Neural progenitor cell (in vitro differentiated cells): Measurements from ENCODE around the gene NRF1. TPM values are rescaled to one million over a fixed set of nuclear protein-coding genes. Genes with fewer than 3 reads are reported as not detected.
A peak's percentile ranks its signal among the peaks of the same experiment; 100 is the strongest.

ENCODE experiments used
- DNase-seq: peaks from one replicate; pipeline ENCODE4 v3.0.0-alpha.2; 2016; ENCODE audit warnings: low spot score
- H2AFZ ChIP-seq: fragments of 200-600 bp; sonication (generic); replicated peaks from 2 replicates; pipeline ENCODE4 v1.6.1; 2016; ENCODE audit warnings: antibody characterized with exemption
- H3F3A ChIP-seq: fragments of 200-600 bp; sonication (generic); 2 replicates; pipeline ENCODE4 v1.6.1; 2016; ENCODE audit warnings: antibody characterized with exemption, low read depth
- H3K27ac ChIP-seq: fragments of 200-600 bp; sonication (generic); 2 replicates; pipeline ENCODE4 v1.5.1; 2016; ENCODE audit warnings: mild to moderate bottlenecking
- H3K27me3 ChIP-seq: fragments of 200-600 bp; sonication (generic); 2 replicates; pipeline ENCODE4 v1.6.1; 2016; ENCODE audit warnings: mild to moderate bottlenecking, moderate library complexity
- H3K36me3 ChIP-seq: fragments of 200-600 bp; sonication (generic); 2 replicates; pipeline ENCODE4 v1.5.1; 2016
- H3K4me1 ChIP-seq: fragments of 200-600 bp; sonication (generic); 2 replicates; pipeline ENCODE4 v1.6.1; 2016; ENCODE audit warnings: mixed run types
- H3K4me2 ChIP-seq: fragments of 200-600 bp; sonication (generic); 2 replicates; pipeline ENCODE4 v1.6.1; 2016
- H3K4me3 ChIP-seq: fragments of 200-600 bp; sonication (generic); 2 replicates; pipeline ENCODE4 v1.5.1; 2016
- H3K79me2 ChIP-seq: fragments of 200-600 bp; sonication (generic); 2 replicates; pipeline ENCODE4 v1.6.1; 2016; ENCODE audit warnings: low read depth
- H3K9ac ChIP-seq: fragments of 200-600 bp; sonication (generic); 2 replicates; pipeline ENCODE4 v1.6.1; 2016
- H3K9me3 ChIP-seq: fragments of 200-600 bp; sonication (generic); 2 replicates; pipeline ENCODE4 v1.5.1; 2016; ENCODE audit warnings: low read depth
- H4K20me1 ChIP-seq: fragments of 200-600 bp; sonication (generic); 2 replicates; pipeline ENCODE4 v1.6.1; 2016; ENCODE audit warnings: low read depth
- H3K27ac Mint-ChIP-seq: 3 replicates; pipeline ENCODE4 v1.8.0; 2021; ENCODE audit warnings: mixed read lengths
- H3K27me3 Mint-ChIP-seq: 2 replicates; pipeline ENCODE4 v1.8.0; 2022; ENCODE audit warnings: low read depth, mild to moderate bottlenecking, inconsistent platforms, moderate library complexity, mixed read lengths; ENCODE audit not compliant: insufficient read depth
- H3K36me3 Mint-ChIP-seq: 3 replicates; pipeline ENCODE4 v1.8.0; 2021; ENCODE audit warnings: mixed read lengths
- H3K4me1 Mint-ChIP-seq: 3 replicates; pipeline ENCODE4 v1.8.0; 2021; ENCODE audit warnings: mixed read lengths
- H3K4me3 Mint-ChIP-seq: 3 replicates; pipeline ENCODE4 v1.8.0; 2021; ENCODE audit warnings: mild to moderate bottlenecking, moderate library complexity, mixed read lengths
- H3K9me3 Mint-ChIP-seq: 3 replicates; pipeline ENCODE4 v1.8.0; 2020; ENCODE audit warnings: mixed read lengths
- EZH2 ChIP-seq: fragments of 200-600 bp; sonication (generic); IDR thresholded peaks from 2 replicates; pipeline ENCODE4 v1.6.1; 2017; ENCODE audit warnings: antibody characterized with exemption, mild to moderate bottlenecking, moderate library complexity
- EZH2phosphoT487 ChIP-seq: fragments of 200-600 bp; sonication (generic); IDR thresholded peaks from 2 replicates; pipeline ENCODE4 v1.6.1; 2017; ENCODE audit warnings: antibody characterized with exemption
- total RNA-seq: library from RNA; depleted of rRNA; stranded (reverse); fragments of >200 nt; gene quantifications from 2 replicates; pipeline ENCODE4 v1.2.3, GENCODE V29; 2015; ENCODE audit warnings: low replicate concordance
- TF ChIP-seq, protein P1 (sequence below): fragments of 200-600 bp; sonication (generic); IDR thresholded peaks from 2 replicates; pipeline ENCODE4 v1.5.1; 2017; ENCODE audit warnings: antibody characterized with exemption, mild to moderate bottlenecking

NRF1 gene
- total RNA-seq, 1 donor from 2014 or later, result 22.9 TPM

DNA sequence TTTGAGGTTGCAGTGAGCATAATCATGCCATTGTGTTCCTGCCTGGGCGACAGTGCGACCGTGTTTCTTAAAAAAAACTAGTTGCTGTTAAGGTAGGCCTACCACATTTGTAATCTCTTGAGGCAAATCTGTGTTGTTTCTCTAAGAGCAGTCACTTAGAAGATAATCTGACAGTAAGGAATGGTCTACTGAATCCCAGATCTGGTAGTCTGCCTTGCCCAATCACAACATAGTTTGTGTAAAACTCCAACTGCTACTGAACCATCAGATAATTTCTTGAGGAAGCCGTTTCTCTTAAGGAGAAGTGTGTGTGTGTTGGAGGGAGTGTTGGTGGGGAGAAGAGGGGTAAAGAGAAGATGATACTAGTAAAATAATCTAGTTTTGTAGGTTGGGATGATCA is 5.0 kb downstream of the NRF1 start:
- Histone ChIP-seq H3K36me3 (no peaks in the 10 kb centered on the region), H3K79me2 (peaks cover 97% of the 10 kb centered on the region), H3K9ac (no peak overlapping the region), H3K4me1 (peaks cover 26% of the 10 kb centered on the region), H4K20me1 (peaks cover 69% of the 10 kb centered on the region), H3K27ac (no peak overlapping the region), H3K27me3 (no peaks in the 10 kb centered on the region), H3K4me3 (no peak overlapping the region), H3K4me2 (no peak overlapping the region), H3F3A (no peaks in the 10 kb centered on the region), H2AFZ (no peak overlapping the region), H3K9me3 (no peaks in the 10 kb centered on the region)
- no peak for DNase-seq
- H3K27me3 Mint-ChIP-seq, result peaks cover 2% of the 10 kb centered on the region
- no peak overlapping the region for H3K27ac Mint-ChIP-seq
- H3K4me1 Mint-ChIP-seq, result peaks cover 25% of the 10 kb centered on the region
- H3K9me3 Mint-ChIP-seq, result peaks cover 11% of the 10 kb centered on the region
- no peak overlapping the region for H3K4me3 Mint-ChIP-seq
- TF ChIP-seq, protein P1, sequence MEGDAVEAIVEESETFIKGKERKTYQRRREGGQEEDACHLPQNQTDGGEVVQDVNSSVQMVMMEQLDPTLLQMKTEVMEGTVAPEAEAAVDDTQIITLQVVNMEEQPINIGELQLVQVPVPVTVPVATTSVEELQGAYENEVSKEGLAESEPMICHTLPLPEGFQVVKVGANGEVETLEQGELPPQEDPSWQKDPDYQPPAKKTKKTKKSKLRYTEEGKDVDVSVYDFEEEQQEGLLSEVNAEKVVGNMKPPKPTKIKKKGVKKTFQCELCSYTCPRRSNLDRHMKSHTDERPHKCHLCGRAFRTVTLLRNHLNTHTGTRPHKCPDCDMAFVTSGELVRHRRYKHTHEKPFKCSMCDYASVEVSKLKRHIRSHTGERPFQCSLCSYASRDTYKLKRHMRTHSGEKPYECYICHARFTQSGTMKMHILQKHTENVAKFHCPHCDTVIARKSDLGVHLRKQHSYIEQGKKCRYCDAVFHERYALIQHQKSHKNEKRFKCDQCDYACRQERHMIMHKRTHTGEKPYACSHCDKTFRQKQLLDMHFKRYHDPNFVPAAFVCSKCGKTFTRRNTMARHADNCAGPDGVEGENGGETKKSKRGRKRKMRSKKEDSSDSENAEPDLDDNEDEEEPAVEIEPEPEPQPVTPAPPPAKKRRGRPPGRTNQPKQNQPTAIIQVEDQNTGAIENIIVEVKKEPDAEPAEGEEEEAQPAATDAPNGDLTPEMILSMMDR, result no peak
- TF ChIP-seq EZH2 (no peak), EZH2phosphoT487 (no peak)
- H3K36me3 Mint-ChIP-seq, result peaks cover 20% of the 10 kb centered on the region

DNA sequence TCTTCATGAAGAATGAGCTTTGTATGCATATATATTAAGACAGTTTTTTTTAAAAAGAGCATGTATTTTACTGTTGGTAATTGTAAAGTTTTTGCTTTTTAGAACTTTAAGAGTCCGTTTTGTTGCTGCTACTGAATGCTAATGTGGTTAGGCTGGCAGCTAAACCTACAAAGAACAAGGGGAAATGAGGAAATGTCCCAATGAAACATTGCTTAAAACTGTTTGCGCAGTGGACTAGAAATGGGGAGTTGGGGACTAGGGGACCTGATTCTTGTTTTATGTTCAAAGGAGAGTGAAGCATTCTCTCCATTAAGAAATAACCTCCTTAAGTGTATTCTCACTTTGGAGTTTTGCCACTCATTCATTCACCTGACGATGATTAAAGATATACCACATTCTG is 5.7 kb downstream of the NRF1 start:
- H3K27ac Mint-ChIP-seq, result no peak overlapping the region
- H3K4me3 ChIP-seq, result no peak overlapping the region
- H3K27me3 ChIP-seq, result no peaks in the 10 kb centered on the region
- no peaks in the 10 kb centered on the region for H3K36me3 ChIP-seq
- peaks cover 22% of the 10 kb centered on the region for H3K36me3 Mint-ChIP-seq
- H3K27ac ChIP-seq, result no peak overlapping the region
- no peak overlapping the region for H3K9ac ChIP-seq
- H3F3A ChIP-seq, result no peaks in the 10 kb centered on the region
- H4K20me1 ChIP-seq, result peaks cover 73% of the 10 kb centered on the region
- H2AFZ ChIP-seq, result no peak overlapping the region
- H3K4me2 ChIP-seq, result no peak overlapping the region
- TF ChIP-seq EZH2, result no peak
- TF ChIP-seq EZH2phosphoT487, result no peak
- TF ChIP-seq, protein P1, result no peak
- H3K4me3 Mint-ChIP-seq, result no peak overlapping the region
- peaks cover 25% of the 10 kb centered on the region for H3K4me1 Mint-ChIP-seq
- peaks cover 100% of the 10 kb centered on the region for H3K79me2 ChIP-seq
- DNase-seq, result no peak
- H3K9me3 Mint-ChIP-seq, result peaks cover 11% of the 10 kb centered on the region
- H3K27me3 Mint-ChIP-seq, result peaks cover 2% of the 10 kb centered on the region
- H3K9me3 ChIP-seq, result no peaks in the 10 kb centered on the region
- H3K4me1 ChIP-seq, result peaks cover 26% of the 10 kb centered on the region

DNA sequence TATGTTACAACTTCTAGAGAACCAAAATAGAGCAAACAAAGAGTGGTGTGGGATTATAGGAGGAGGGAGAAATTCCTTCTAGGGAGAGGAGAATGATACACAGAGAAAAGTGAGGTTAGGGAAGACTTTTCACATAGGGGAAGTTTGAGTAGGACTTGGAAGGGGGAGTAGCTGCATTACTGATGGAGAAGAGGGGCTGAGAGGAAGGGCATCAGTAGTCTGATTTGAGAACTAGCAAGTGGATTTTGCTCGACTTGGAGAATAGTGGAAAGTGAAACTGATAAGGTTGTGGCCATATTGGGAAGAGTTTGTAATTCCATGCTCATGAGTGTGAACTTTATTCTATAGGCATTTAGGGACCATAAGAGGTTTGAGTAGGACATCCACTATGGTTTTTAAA is 6.1 kb downstream of the NRF1 start:
- H3K4me1 Mint-ChIP-seq, result peaks cover 25% of the 10 kb centered on the region
- no peak for TF ChIP-seq EZH2phosphoT487
- TF ChIP-seq, protein P1, result no peak
- Histone ChIP-seq H3K79me2 (peaks cover 100% of the 10 kb centered on the region), H3K4me1 (peaks cover 26% of the 10 kb centered on the region), H3K9ac (no peak overlapping the region), H3K36me3 (no peaks in the 10 kb centered on the region), H3F3A (no peaks in the 10 kb centered on the region), H3K27ac (no peak overlapping the region), H3K4me2 (no peak overlapping the region), H2AFZ (no peak overlapping the region), H3K27me3 (no peaks in the 10 kb centered on the region), H4K20me1 (peaks cover 72% of the 10 kb centered on the region), H3K9me3 (no peaks in the 10 kb centered on the region), H3K4me3 (no peak overlapping the region)
- peaks cover 11% of the 10 kb centered on the region for H3K9me3 Mint-ChIP-seq
- H3K36me3 Mint-ChIP-seq, result peaks cover 22% of the 10 kb centered on the region
- no peak overlapping the region for H3K4me3 Mint-ChIP-seq
- peaks cover 1% of the 10 kb centered on the region for H3K27me3 Mint-ChIP-seq
- no peak overlapping the region for H3K27ac Mint-ChIP-seq
- no peak for DNase-seq

DNA sequence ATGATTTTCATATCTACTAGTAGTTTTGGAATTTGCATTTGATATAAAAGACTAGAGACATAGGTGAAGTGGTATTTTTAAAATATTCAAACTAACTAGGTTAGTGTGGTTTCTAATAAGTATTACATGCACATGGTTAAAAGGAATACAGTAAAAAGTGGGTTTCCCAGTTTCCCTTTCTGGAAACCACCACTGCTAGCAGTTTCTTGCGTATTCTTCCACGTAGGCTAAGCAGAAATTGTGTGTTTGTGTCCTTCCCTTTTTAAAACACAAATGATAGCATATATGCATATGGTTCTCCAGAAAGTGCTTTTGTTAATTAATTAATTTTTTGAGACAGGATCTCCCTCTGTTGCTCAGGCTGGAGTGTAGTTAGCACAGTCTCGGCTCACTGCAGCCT is 15.4 kb downstream of the NRF1 start:
- no peak overlapping the region for H3K4me3 ChIP-seq
- H3K36me3 Mint-ChIP-seq, result peaks cover 8% of the 10 kb centered on the region
- no peaks in the 10 kb centered on the region for H3K9me3 Mint-ChIP-seq
- H3K4me1 ChIP-seq, result peaks cover 21% of the 10 kb centered on the region
- peaks cover 78% of the 10 kb centered on the region for H4K20me1 ChIP-seq
- no peak overlapping the region for H3K9ac ChIP-seq
- TF ChIP-seq EZH2phosphoT487 (no peak), EZH2 (no peak)
- TF ChIP-seq, protein P1, result no peak
- no peak for DNase-seq
- H3K9me3 ChIP-seq, result no peaks in the 10 kb centered on the region
- peaks cover 33% of the 10 kb centered on the region for H3F3A ChIP-seq
- H3K4me3 Mint-ChIP-seq, result no peak overlapping the region
- peak overlapping the region; percentile 30 for H3K27ac ChIP-seq
- no peaks in the 10 kb centered on the region for H3K36me3 ChIP-seq
- peaks cover 100% of the 10 kb centered on the region for H3K79me2 ChIP-seq
- H3K4me1 Mint-ChIP-seq, result peaks cover 20% of the 10 kb centered on the region
- H3K27ac Mint-ChIP-seq, result no peak overlapping the region
- no peaks in the 10 kb centered on the region for H3K27me3 ChIP-seq
- H3K27me3 Mint-ChIP-seq, result peaks cover 2% of the 10 kb centered on the region
- H2AFZ ChIP-seq, result no peak overlapping the region
- no peak overlapping the region for H3K4me2 ChIP-seq
